ENCODE results near the gene SLC6A9. TPM values are rescaled to one million over a fixed set of nuclear protein-coding genes. Genes with fewer than 3 reads are reported as not detected.

Gene SLC6A9
- total and polyA plus RNA-seq, 2 of the 8 experiments (the other 6 are each of a cell fraction or from before 2014, with no cell fraction given), result 20.2 to 24.2 TPM

- TF ChIP-seq ATF2 (IDR thresholded peaks at IDR 0.05; ENCODE audit: low read length), result no peak
These were observed 43.2 kb upstream of the SLC6A9 start (continued) for GRCh38 chr1:44074415-44074814.

Data from H1 (cell line).